ENCODE measurements around the gene PANK4.

PANK4 gene

GRCh38 chr1:2523891-2524609, 2.3 kb downstream of the PANK4 start:
- no peak for DNase-seq (ENCODE audit: insufficient read length, low spot score)
- no peak for TF ChIP-seq POLR2A (IDR thresholded peaks at IDR 0.05; ENCODE audit: low read depth, low read length)
- FAIRE-seq, result no peak

- FAIRE-seq (no peak), DNase-seq (ENCODE audit: insufficient read length, low spot score) (no peak)
- TF ChIP-seq POLR2A (IDR thresholded peaks at IDR 0.05; ENCODE audit: low read depth, low read length), result no peak
Observed at GRCh38 chr1:2523191-2523890, 3.1 kb downstream of the PANK4 start.

- DNase-seq (ENCODE audit: insufficient read length, low spot score) (no peak), FAIRE-seq (no peak)
- TF ChIP-seq POLR2A (IDR thresholded peaks at IDR 0.05; ENCODE audit: low read depth, low read length), result no peak
Observed at GRCh38 chr1:2522230-2522629, 4.2 kb downstream of the PANK4 start.

- no peak for DNase-seq (ENCODE audit: insufficient read length, low spot score)
- FAIRE-seq, result no peak
- TF ChIP-seq POLR2A (IDR thresholded peaks at IDR 0.05; ENCODE audit: low read depth, low read length), result no peak
Observed at GRCh38 chr1:2520806-2521205, 5.6 kb downstream of the PANK4 start.

GRCh38 chr1:2520206-2520605, 6.2 kb downstream of the PANK4 start:
- no peak for FAIRE-seq
- TF ChIP-seq POLR2A (IDR thresholded peaks at IDR 0.05; ENCODE audit: low read depth, low read length), result no peak
- no peak for DNase-seq (ENCODE audit: insufficient read length, low spot score)

- FAIRE-seq (no peak), DNase-seq (ENCODE audit: insufficient read length, low spot score) (no peak)
- TF ChIP-seq POLR2A (IDR thresholded peaks at IDR 0.05; ENCODE audit: low read depth, low read length), result no peak
Observed at GRCh38 chr1:2519729-2520128, 6.7 kb downstream of the PANK4 start.

GRCh38 chr1:2519029-2519685, 7.2 kb downstream of the PANK4 start:
- no peak for DNase-seq (ENCODE audit: insufficient read length, low spot score)
- no peak for FAIRE-seq
- no peak for TF ChIP-seq POLR2A (IDR thresholded peaks at IDR 0.05; ENCODE audit: low read depth, low read length)

- no peak for FAIRE-seq
- no peak for TF ChIP-seq POLR2A (IDR thresholded peaks at IDR 0.05; ENCODE audit: low read depth, low read length)
- DNase-seq (ENCODE audit: insufficient read length, low spot score), result no peak
Observed at GRCh38 chr1:2518528-2518927, 7.9 kb downstream of the PANK4 start.

- no peak for TF ChIP-seq POLR2A (IDR thresholded peaks at IDR 0.05; ENCODE audit: low read depth, low read length)
- FAIRE-seq (no peak), DNase-seq (ENCODE audit: insufficient read length, low spot score) (no peak)
Observed at GRCh38 chr1:2517966-2518365, 8.4 kb downstream of the PANK4 start.

- FAIRE-seq, result no peak
- TF ChIP-seq POLR2A (IDR thresholded peaks at IDR 0.05; ENCODE audit: low read depth, low read length), result no peak
Observed at GRCh38 chr1:2516946-2517345, 9.4 kb downstream of the PANK4 start.

GRCh38 chr1:2516124-2516523, 10.3 kb downstream of the PANK4 start:
- TF ChIP-seq POLR2A (IDR thresholded peaks at IDR 0.05; ENCODE audit: low read depth, low read length), result no peak
- DNase-seq (ENCODE audit: insufficient read length, low spot score) (no peak), FAIRE-seq (no peak)

More at GRCh38 chr1:2516946-2517345, 9.4 kb downstream of the PANK4 start:
- no peak for DNase-seq (ENCODE audit: insufficient read length, low spot score)

- FAIRE-seq (no peak), DNase-seq (ENCODE audit: insufficient read length, low spot score) (no peak)
- no peak for TF ChIP-seq POLR2A (IDR thresholded peaks at IDR 0.05; ENCODE audit: low read depth, low read length)
Observed at GRCh38 chr1:2515763-2516080, 10.7 kb downstream of the PANK4 start.

- TF ChIP-seq POLR2A (IDR thresholded peaks at IDR 0.05; ENCODE audit: low read depth, low read length), result no peak
- DNase-seq (ENCODE audit: insufficient read length, low spot score), result no peak
- no peak for FAIRE-seq
Observed at GRCh38 chr1:2514863-2515762, 11.3 kb downstream of the PANK4 start.
